DOHH2 (cell line): ENCODE measurements around the gene STPG4.

Experiments used
- H3F3A ChIP-seq: fragments of 200-600 bp; sonication (generic), shearing (Covaris generic); 2 replicates; pipeline ENCODE4 v1.6.0; 2016; ENCODE audit warnings: antibody characterized with exemption, mild to moderate bottlenecking; ENCODE audit not compliant: control insufficient read depth, insufficient read depth
- H3K27ac ChIP-seq: fragments of 200-600 bp; sonication (generic); 2 replicates; pipeline ENCODE4 v1.5.1; 2014; ENCODE audit warnings: low read depth, mild to moderate bottlenecking, low read length, moderate library complexity
- H3K27me3 ChIP-seq: fragments of 200-600 bp; sonication (generic); 2 replicates; pipeline ENCODE4 v1.6.1; 2014; ENCODE audit warnings: mild to moderate bottlenecking, low read length, mixed read lengths; ENCODE audit not compliant: control insufficient read depth
- H3K36me3 ChIP-seq: fragments of 200-600 bp; sonication (generic); 2 replicates; pipeline ENCODE4 v1.6.1; 2014; ENCODE audit warnings: mild to moderate bottlenecking, low read length, moderate library complexity, mixed read lengths; ENCODE audit not compliant: control insufficient read depth
- H3K4me1 ChIP-seq: fragments of 200-600 bp; sonication (generic); 2 replicates; pipeline ENCODE4 v1.6.1; 2014; ENCODE audit warnings: mild to moderate bottlenecking, low read length, mixed read lengths; ENCODE audit not compliant: control insufficient read depth
- H3K4me2 ChIP-seq: fragments of 200-600 bp; sonication (generic); 2 replicates; pipeline ENCODE4 v1.6.0; 2014; ENCODE audit warnings: mild to moderate bottlenecking, low read length, moderate library complexity
- H3K4me3 ChIP-seq: fragments of 200-600 bp; sonication (generic); 2 replicates; pipeline ENCODE4 v1.5.1; 2014; ENCODE audit warnings: mild to moderate bottlenecking, low read length, mixed read lengths
- H3K79me2 ChIP-seq: fragments of 200-600 bp; sonication (generic); 2 replicates; pipeline ENCODE4 v1.6.1; 2014; ENCODE audit warnings: mild to moderate bottlenecking, low read length, mixed read lengths; ENCODE audit not compliant: control insufficient read depth
- H3K9me2 ChIP-seq: fragments of 200-600 bp; sonication (generic); replicated peaks from 2 replicates; pipeline ENCODE4 v1.6.1; 2014; ENCODE audit warnings: mild to moderate bottlenecking, low read length, mixed read lengths; ENCODE audit not compliant: control insufficient read depth
- H3K9me3 ChIP-seq: fragments of 200-600 bp; sonication (generic); 2 replicates; pipeline ENCODE4 v1.6.1; 2014; ENCODE audit warnings: antibody characterized with exemption, low read length, mixed read lengths; ENCODE audit not compliant: control insufficient read depth, insufficient read depth
- H4K20me1 ChIP-seq: fragments of 200-600 bp; sonication (generic); 2 replicates; pipeline ENCODE4 v1.6.0; 2014; ENCODE audit warnings: low read depth, mild to moderate bottlenecking, antibody characterized with exemption, low read length, moderate library complexity; ENCODE audit not compliant: control insufficient read depth, insufficient read depth
- EZH2phosphoT487 ChIP-seq: fragments of 200-600 bp; sonication (generic); IDR thresholded peaks from 2 replicates; pipeline ENCODE4 v1.6.1; 2017; ENCODE audit warnings: borderline replicate concordance, mild to moderate bottlenecking, antibody characterized with exemption, low read length, moderate library complexity, mixed read lengths
- TF ChIP-seq, protein P1 (sequence below): fragments of 200-600 bp; sonication (generic); IDR thresholded peaks from one replicate; pipeline ENCODE4 v1.5.1; 2014; ENCODE audit warnings: antibody characterized with exemption, mild to moderate bottlenecking, low read depth, low read length; ENCODE audit not compliant: poor library complexity, severe bottlenecking

STPG4 gene

DNA sequence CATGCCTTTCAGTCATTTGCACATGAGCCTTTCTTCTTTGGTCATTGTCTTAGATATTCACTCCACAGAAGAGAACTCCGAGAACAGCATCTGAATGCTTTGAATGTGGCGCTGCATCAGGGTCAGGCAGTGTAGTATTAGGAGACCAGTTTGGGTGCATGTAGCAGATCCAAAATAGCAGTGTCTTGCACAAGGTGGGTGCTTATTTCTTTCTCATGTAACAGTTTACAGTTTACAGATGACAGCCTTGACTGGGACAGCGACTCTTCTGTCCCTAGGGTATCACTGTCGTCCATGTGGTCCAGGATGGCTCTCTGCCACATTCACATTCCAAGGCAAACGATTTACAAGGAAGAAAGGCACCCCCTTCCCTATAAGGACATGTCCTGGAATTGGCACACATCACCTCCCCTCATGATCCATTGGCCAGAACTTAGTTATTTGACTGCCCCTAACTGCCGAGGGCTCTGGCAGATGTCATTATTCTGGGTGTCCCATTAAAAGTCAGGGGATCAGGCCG, 101.0 kb downstream of the STPG4 start:
- H3K4me3 ChIP-seq, result no peak overlapping the region
- H3K9me3 ChIP-seq, result no peaks in the 10 kb centered on the region
- no peak for TF ChIP-seq EZH2phosphoT487
- TF ChIP-seq, protein P1, sequence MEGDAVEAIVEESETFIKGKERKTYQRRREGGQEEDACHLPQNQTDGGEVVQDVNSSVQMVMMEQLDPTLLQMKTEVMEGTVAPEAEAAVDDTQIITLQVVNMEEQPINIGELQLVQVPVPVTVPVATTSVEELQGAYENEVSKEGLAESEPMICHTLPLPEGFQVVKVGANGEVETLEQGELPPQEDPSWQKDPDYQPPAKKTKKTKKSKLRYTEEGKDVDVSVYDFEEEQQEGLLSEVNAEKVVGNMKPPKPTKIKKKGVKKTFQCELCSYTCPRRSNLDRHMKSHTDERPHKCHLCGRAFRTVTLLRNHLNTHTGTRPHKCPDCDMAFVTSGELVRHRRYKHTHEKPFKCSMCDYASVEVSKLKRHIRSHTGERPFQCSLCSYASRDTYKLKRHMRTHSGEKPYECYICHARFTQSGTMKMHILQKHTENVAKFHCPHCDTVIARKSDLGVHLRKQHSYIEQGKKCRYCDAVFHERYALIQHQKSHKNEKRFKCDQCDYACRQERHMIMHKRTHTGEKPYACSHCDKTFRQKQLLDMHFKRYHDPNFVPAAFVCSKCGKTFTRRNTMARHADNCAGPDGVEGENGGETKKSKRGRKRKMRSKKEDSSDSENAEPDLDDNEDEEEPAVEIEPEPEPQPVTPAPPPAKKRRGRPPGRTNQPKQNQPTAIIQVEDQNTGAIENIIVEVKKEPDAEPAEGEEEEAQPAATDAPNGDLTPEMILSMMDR, result no peak
- H3K27ac ChIP-seq, result no peak overlapping the region
- no peaks in the 10 kb centered on the region for H3K9me2 ChIP-seq
- H3F3A ChIP-seq, result no peaks in the 10 kb centered on the region
- H3K79me2 ChIP-seq, result no peaks in the 10 kb centered on the region
- no peak overlapping the region for H3K4me2 ChIP-seq
- H3K27me3 ChIP-seq, result no peaks in the 10 kb centered on the region
- no peaks in the 10 kb centered on the region for H3K4me1 ChIP-seq
- peaks cover 41% of the 10 kb centered on the region for H3K36me3 ChIP-seq
- no peaks in the 10 kb centered on the region for H4K20me1 ChIP-seq

DNA sequence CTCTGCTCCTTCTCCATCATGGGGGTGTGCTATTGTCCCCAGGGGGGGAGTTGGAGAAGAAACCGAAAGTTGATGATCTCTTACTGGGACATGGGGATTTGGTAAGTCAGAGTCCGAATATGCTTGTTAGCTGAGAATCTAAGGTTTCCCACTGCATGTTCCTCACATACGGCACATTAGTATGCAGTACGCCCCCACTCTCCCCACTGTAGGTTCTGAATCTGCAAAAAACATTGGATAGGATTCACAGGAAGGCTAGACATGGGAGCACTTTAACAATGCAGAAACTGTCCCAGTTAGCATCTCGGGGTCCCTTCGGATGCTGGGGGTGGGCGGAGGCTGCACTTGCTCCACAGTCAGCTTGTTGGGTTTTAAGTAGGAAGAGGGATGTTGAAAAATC, 102.3 kb downstream of the STPG4 start:
- Histone ChIP-seq H3K4me3 (no peak overlapping the region), H3K4me1 (no peaks in the 10 kb centered on the region), H3K4me2 (no peak overlapping the region), H4K20me1 (no peaks in the 10 kb centered on the region), H3K9me2 (no peaks in the 10 kb centered on the region), H3K27ac (no peak overlapping the region), H3K36me3 (peaks cover 47% of the 10 kb centered on the region), H3F3A (no peaks in the 10 kb centered on the region), H3K9me3 (no peaks in the 10 kb centered on the region), H3K27me3 (no peaks in the 10 kb centered on the region), H3K79me2 (no peaks in the 10 kb centered on the region)
- no peak for TF ChIP-seq EZH2phosphoT487
- TF ChIP-seq, protein P1, result no peak

GRCh38 chr2:47051562-47051961, 103.5 kb downstream of the STPG4 start:
- Histone ChIP-seq H3K27me3 (no peaks in the 10 kb centered on the region), H3K27ac (no peak overlapping the region), H4K20me1 (no peaks in the 10 kb centered on the region), H3K9me2 (no peaks in the 10 kb centered on the region), H3K4me2 (no peak overlapping the region), H3K36me3 (peaks cover 59% of the 10 kb centered on the region), H3F3A (no peaks in the 10 kb centered on the region), H3K9me3 (no peaks in the 10 kb centered on the region), H3K4me1 (no peaks in the 10 kb centered on the region), H3K79me2 (no peaks in the 10 kb centered on the region), H3K4me3 (no peak overlapping the region)
- TF ChIP-seq, protein P1, result no peak
- TF ChIP-seq EZH2phosphoT487, result no peak
